ENCODE data around the gene ERC1. TPM values are rescaled to one million over a fixed set of nuclear protein-coding genes. Genes with fewer than 3 reads are reported as not detected.
"Not testable (repeated sequence)": the region's sequence is repeated elsewhere in the genome, so short reads cannot be mapped to it uniquely, and the experiment has no call there.

Gene ERC1
- total RNA-seq, 1 donor from 2014 or later: 56.5 TPM

- DNase-seq (ENCODE audit: extremely low spot score in 2 of 2): no peak
- H3K9me3 ChIP-seq: no peaks in the 10 kb centered on the region
- TF ChIP-seq POLR2A (IDR thresholded peaks at IDR 0.05) (no peak), CTCF (IDR thresholded peaks at IDR 0.05) (no peak), POLR2AphosphoS5 (IDR thresholded peaks at IDR 0.05; ENCODE audit: insufficient read depth in 1 of 2, low read depth in 1 of 2) (no peak)
- no peak overlapping the region for H3K4me3 ChIP-seq
- intact Hi-C loops (cut with DNase I): no loop called here
- no peaks in the 10 kb centered on the region for H3K4me1 ChIP-seq
- no peaks in the 10 kb centered on the region for H3K27me3 ChIP-seq
- H3K36me3 ChIP-seq: peaks cover 0 to 16% of the 10 kb centered on the region in 2 donors
- no peak overlapping the region for H3K27ac ChIP-seq
Measured at GRCh38 chr12:1195513-1195912, 204.5 kb downstream of the ERC1 start.

GRCh38 chr12:1197264-1198018 is 206.4 kb downstream of the ERC1 start:
- Histone ChIP-seq H3K27ac (no peak overlapping the region), H3K36me3 (peaks cover 0 to 15% of the 10 kb centered on the region in 2 donors), H3K9me3 (no peaks in the 10 kb centered on the region), H3K4me1 (no peaks in the 10 kb centered on the region), H3K4me3 (no peak overlapping the region), H3K27me3 (no peaks in the 10 kb centered on the region)
- DNase-seq (ENCODE audit: extremely low spot score in 2 of 2): no peak
- intact Hi-C loops (cut with DNase I): no loop called here
- TF ChIP-seq POLR2AphosphoS5 (IDR thresholded peaks at IDR 0.05; ENCODE audit: insufficient read depth in 1 of 2, low read depth in 1 of 2) (no peak), CTCF (IDR thresholded peaks at IDR 0.05) (no peak), POLR2A (IDR thresholded peaks at IDR 0.05) (no peak)

GRCh38 chr12:1198854-1199253 is 207.8 kb downstream of the ERC1 start:
- DNase-seq (ENCODE audit: extremely low spot score in 2 of 2); H3K27me3 ChIP-seq; H3K27ac ChIP-seq; H3K4me1 ChIP-seq; H3K9me3 ChIP-seq; intact Hi-C loops (cut with DNase I); H3K4me3 ChIP-seq: not testable (repeated sequence)
- peaks cover 0 to 15% of the 10 kb centered on the region in 2 donors for H3K36me3 ChIP-seq

GRCh38 chr12:1199700-1200099 is 208.7 kb downstream of the ERC1 start:
- no peak overlapping the region for H3K27ac ChIP-seq
- H3K4me3 ChIP-seq: no peak overlapping the region
- no peak for DNase-seq (ENCODE audit: extremely low spot score in 2 of 2)
- TF ChIP-seq POLR2A (IDR thresholded peaks at IDR 0.05): no peak
- no peak for TF ChIP-seq POLR2AphosphoS5 (IDR thresholded peaks at IDR 0.05; ENCODE audit: insufficient read depth in 1 of 2, low read depth in 1 of 2)
- TF ChIP-seq CTCF (IDR thresholded peaks at IDR 0.05): no peak
- H3K27me3 ChIP-seq: no peaks in the 10 kb centered on the region
- peaks cover 15% of the 10 kb centered on the region for H3K4me1 ChIP-seq
- intact Hi-C loops (cut with DNase I): no loop called here
- H3K36me3 ChIP-seq: peaks cover 0 to 15% of the 10 kb centered on the region in 2 donors
- H3K9me3 ChIP-seq: no peaks in the 10 kb centered on the region

- Histone ChIP-seq H3K27ac (no peak overlapping the region), H3K4me3 (no peak overlapping the region), H3K27me3 (no peaks in the 10 kb centered on the region), H3K36me3 (peaks cover 0 to 15% of the 10 kb centered on the region in 2 donors), H3K9me3 (no peaks in the 10 kb centered on the region), H3K4me1 (peaks cover 29% of the 10 kb centered on the region)
- no peak for DNase-seq (ENCODE audit: extremely low spot score in 2 of 2)
- intact Hi-C loops (cut with DNase I): no loop called here
- no peak for TF ChIP-seq POLR2AphosphoS5 (IDR thresholded peaks at IDR 0.05; ENCODE audit: insufficient read depth in 1 of 2, low read depth in 1 of 2)
- no peak for TF ChIP-seq CTCF (IDR thresholded peaks at IDR 0.05)
- TF ChIP-seq POLR2A (IDR thresholded peaks at IDR 0.05): no peak
Measured at GRCh38 chr12:1201030-1201429, 210.0 kb downstream of the ERC1 start.

Data from vagina (tissue), 2 donors.